ENCODE measurements around the gene DIRAS1. TPM values are rescaled to one million over a fixed set of nuclear protein-coding genes. Genes with fewer than 3 reads are reported as not detected.
"Not testable (repeated sequence)": the region's sequence is repeated elsewhere in the genome, so short reads cannot be mapped to it uniquely, and the experiment has no call there.

The DIRAS1 gene
- total and polyA plus RNA-seq, 2 experiments from 2014 or later = 2.6 to 4.9 TPM

- no peaks in the 10 kb centered on the region for H4K20me1 ChIP-seq (ENCODE audit: insufficient read depth)
- no peaks in the 10 kb centered on the region for H3K36me3 ChIP-seq (ENCODE audit: low read depth)
- no peak for DNase-seq
- no peak overlapping the region for H3K4me3 ChIP-seq
- TF ChIP-seq EZH2phosphoT487 (IDR thresholded peaks at IDR 0.05; ENCODE audit: insufficient read depth, low read depth) (no peak), EZH2 (IDR thresholded peaks at IDR 0.05; ENCODE audit: insufficient read depth, poor library complexity, severe bottlenecking) (no peak)
- H2AFZ ChIP-seq = no peak overlapping the region
- WGBS, 2 experiments (ENCODE audit: low coverage in 1 of 2, low lambda C conversion rate in 2 of 2, missing lambda C conversion rate in 2 of 2) = 64 to 65% methylated on average over 14 to 15 of the region's 16 CpGs
- H3K27me3 ChIP-seq (replicated peaks; ENCODE audit: insufficient read depth) = no peaks in the 10 kb centered on the region
- peaks cover 14% of the 10 kb centered on the region; the same call in 1 of the 2 replicates for H3K4me1 ChIP-seq (ENCODE audit: insufficient read depth)
- no peaks in the 10 kb centered on the region for H3F3A ChIP-seq (ENCODE audit: insufficient read depth)
- no peaks in the 10 kb centered on the region for H3K9me2 ChIP-seq (ENCODE audit: insufficient read depth)
- no peaks in the 10 kb centered on the region for H3K79me2 ChIP-seq (ENCODE audit: insufficient read depth)
- H3K4me2 ChIP-seq (ENCODE audit: unreplicated experiment) = no peak overlapping the region
- in situ Hi-C loops (cut with MboI) = no loop called here
- no peak overlapping the region for H3K9ac ChIP-seq
- no peak overlapping the region for H3K27ac ChIP-seq
- H3K9me3 ChIP-seq (ENCODE audit: low read depth) = no peaks in the 10 kb centered on the region
Observed at GRCh38 chr19:2714531-2715269, 6.5 kb downstream of the DIRAS1 start.

- WGBS, 2 experiments (ENCODE audit: low coverage in 1 of 2, low lambda C conversion rate in 2 of 2, missing lambda C conversion rate in 2 of 2) = 0% methylated on average over 1 of the region's 1 CpG; no CpG with 5 or more reads in 1 of the 2 experiments
- H3K79me2 ChIP-seq (ENCODE audit: insufficient read depth); in situ Hi-C loops (cut with MboI); H3K27me3 ChIP-seq (replicated peaks; ENCODE audit: insufficient read depth); H3F3A ChIP-seq (ENCODE audit: insufficient read depth); H2AFZ ChIP-seq; H3K27ac ChIP-seq; H3K9me2 ChIP-seq (ENCODE audit: insufficient read depth); H3K4me2 ChIP-seq (ENCODE audit: unreplicated experiment); DNase-seq; H3K9ac ChIP-seq; H4K20me1 ChIP-seq (ENCODE audit: insufficient read depth); H3K36me3 ChIP-seq (ENCODE audit: low read depth); H3K9me3 ChIP-seq (ENCODE audit: low read depth); H3K4me3 ChIP-seq: not testable (repeated sequence)
- H3K4me1 ChIP-seq (ENCODE audit: insufficient read depth) = peaks cover 14% of the 10 kb centered on the region; the same call in 1 of the 2 replicates
Observed at GRCh38 chr19:2714102-2714501, 7.1 kb downstream of the DIRAS1 start.

- H3K79me2 ChIP-seq (ENCODE audit: insufficient read depth); in situ Hi-C loops (cut with MboI); H3K36me3 ChIP-seq (ENCODE audit: low read depth); H3K27me3 ChIP-seq (replicated peaks; ENCODE audit: insufficient read depth); H2AFZ ChIP-seq; H3K27ac ChIP-seq; H3K4me2 ChIP-seq (ENCODE audit: unreplicated experiment); DNase-seq; H3K9me3 ChIP-seq (ENCODE audit: low read depth); H4K20me1 ChIP-seq (ENCODE audit: insufficient read depth); H3K9me2 ChIP-seq (ENCODE audit: insufficient read depth); H3K9ac ChIP-seq; H3K4me3 ChIP-seq; H3F3A ChIP-seq (ENCODE audit: insufficient read depth): not testable (repeated sequence)
- peaks cover 14% of the 10 kb centered on the region; the same call in 1 of the 2 replicates for H3K4me1 ChIP-seq (ENCODE audit: insufficient read depth)
- 91% methylated on average over 3 of the region's 3 CpGs; no CpG with 5 or more reads in 1 of the 2 experiments for WGBS, 2 experiments (ENCODE audit: low coverage in 1 of 2, low lambda C conversion rate in 2 of 2, missing lambda C conversion rate in 2 of 2)
Observed at GRCh38 chr19:2713170-2713569, 8.0 kb downstream of the DIRAS1 start.

- H3K9me2 ChIP-seq (ENCODE audit: insufficient read depth) = no peaks in the 10 kb centered on the region
- no peaks in the 10 kb centered on the region for H3K27me3 ChIP-seq (replicated peaks; ENCODE audit: insufficient read depth)
- no peak overlapping the region for H3K9ac ChIP-seq
- H3K79me2 ChIP-seq (ENCODE audit: insufficient read depth) = no peaks in the 10 kb centered on the region
- no peak overlapping the region for H2AFZ ChIP-seq
- no peaks in the 10 kb centered on the region for H3K9me3 ChIP-seq (ENCODE audit: low read depth)
- TF ChIP-seq EZH2phosphoT487 (IDR thresholded peaks at IDR 0.05; ENCODE audit: insufficient read depth, low read depth) (no peak), EZH2 (IDR thresholded peaks at IDR 0.05; ENCODE audit: insufficient read depth, poor library complexity, severe bottlenecking) (no peak)
- no peaks in the 10 kb centered on the region for H3K36me3 ChIP-seq (ENCODE audit: low read depth)
- no peak for DNase-seq
- H3F3A ChIP-seq (ENCODE audit: insufficient read depth) = no peaks in the 10 kb centered on the region
- in situ Hi-C loops (cut with MboI) = no loop called here
- H3K27ac ChIP-seq = no peak overlapping the region
- peaks cover 14% of the 10 kb centered on the region; the same call in 1 of the 2 replicates for H3K4me1 ChIP-seq (ENCODE audit: insufficient read depth)
- 49 to 51% methylated on average over 5 of the region's 5 CpGs for WGBS, 2 experiments (ENCODE audit: low coverage in 1 of 2, low lambda C conversion rate in 2 of 2, missing lambda C conversion rate in 2 of 2)
- H3K4me3 ChIP-seq = no peak overlapping the region
- no peaks in the 10 kb centered on the region for H4K20me1 ChIP-seq (ENCODE audit: insufficient read depth)
- H3K4me2 ChIP-seq (ENCODE audit: unreplicated experiment) = no peak overlapping the region
Observed at GRCh38 chr19:2711875-2712205, 9.3 kb downstream of the DIRAS1 start.
